Ramos (cell line): Measurements from ENCODE around the gene TTC7B.
"Not testable (repeated sequence)": the region's sequence is repeated elsewhere in the genome, so short reads cannot be mapped to it uniquely, and the experiment has no call there.

Experiments used
- in situ Hi-C: fragments of 300-500 bp; cut with MboI; formaldehyde crosslinking; loops from one replicate; pipeline ENCODE4 v1.14.3; 2022; ENCODE audit warnings: low sequenced_read_pairs; ENCODE audit not compliant: unreplicated experiment

Gene TTC7B

GRCh38 chr14:90544566-90544965, 271.7 kb downstream of the TTC7B start:
- in situ Hi-C loops = no loop called here

DNA sequence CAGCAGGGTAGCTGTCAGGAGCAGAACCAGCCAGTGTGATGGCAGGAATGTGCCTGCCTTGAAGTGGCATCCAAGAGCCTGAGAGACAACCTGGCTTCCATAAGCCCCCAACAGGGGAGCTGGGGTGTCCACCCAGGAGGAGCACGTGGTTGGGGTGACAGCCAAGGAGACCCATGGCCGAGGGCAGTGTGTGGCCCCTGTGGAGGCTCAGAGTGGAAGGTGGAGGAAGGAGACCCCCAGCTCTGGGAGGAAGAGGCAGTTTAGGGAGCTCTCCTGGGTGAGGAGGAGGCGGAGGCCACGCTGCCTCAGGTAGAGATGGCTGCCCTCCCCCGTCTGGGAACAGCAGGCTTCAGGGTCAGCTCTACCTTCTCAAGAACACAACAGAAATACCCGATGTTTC, 272.4 kb downstream of the TTC7B start:
- in situ Hi-C loops = no loop called here

DNA sequence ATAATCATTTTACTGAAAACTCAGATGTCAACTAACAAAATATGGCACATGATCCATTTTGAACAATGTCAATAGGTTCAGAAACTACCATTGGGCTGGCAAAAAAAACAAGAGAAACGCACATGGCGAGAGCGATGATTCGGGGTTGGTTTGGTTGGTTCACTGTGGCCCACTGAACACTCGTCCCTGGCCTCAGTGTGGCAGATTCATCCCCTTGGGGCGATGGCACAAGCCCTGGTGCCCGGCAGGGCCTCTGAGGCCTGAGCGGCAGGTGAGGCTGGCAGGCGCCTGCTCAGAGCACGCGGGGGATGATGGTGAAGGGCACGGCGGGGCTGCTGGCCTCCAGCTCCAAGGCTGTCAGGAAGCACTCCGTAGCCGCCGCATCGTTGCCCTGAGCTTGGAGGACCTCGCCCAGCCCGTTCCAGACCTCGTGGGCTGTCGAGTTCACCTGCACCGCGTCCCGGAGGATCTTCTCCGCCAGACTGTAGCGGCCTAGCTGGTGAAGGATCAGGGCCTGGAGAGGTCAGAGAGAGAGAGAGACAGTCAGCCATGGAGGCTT, 275.1 kb downstream of the TTC7B start:
- in situ Hi-C loops = no loop called here

DNA sequence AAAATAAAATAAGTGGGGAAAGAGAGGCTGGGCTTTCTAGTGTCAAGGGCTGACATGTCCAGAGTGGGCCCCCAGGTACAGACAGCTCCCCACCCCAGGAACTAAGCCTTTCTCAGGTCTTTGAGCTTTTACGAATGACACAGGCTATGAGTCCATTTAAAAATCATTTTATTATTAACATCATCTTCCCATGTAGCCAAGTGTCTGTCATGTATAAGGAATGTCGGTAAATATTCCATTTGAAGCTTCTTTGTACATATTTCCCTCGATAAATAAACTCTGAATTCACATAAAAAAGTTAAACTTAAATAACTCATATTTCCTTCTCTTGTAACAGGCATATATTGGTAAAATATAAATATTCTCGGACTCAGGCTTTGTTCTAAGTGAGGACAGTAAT, 275.8 kb downstream of the TTC7B start:
- in situ Hi-C loops = no loop called here

DNA sequence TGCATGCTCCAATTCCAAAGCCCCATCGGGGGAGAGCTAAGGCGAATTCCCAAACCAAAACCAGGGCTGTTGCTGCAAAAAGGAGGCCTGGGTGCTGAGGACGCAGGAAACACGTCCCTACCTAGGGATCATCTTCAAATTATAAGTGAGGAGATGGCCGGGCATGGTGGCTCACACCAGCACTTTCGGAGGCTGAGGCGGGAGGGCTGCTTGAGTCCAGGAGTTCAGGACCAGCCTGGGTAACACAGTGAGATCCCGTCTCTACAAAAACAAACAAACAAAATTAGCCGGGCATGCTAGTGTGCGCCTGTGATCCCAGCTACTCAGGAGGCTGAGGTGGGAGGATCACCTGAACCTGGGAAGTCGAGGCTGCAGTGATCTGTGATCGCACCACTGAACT, 276.2 kb downstream of the TTC7B start:
- in situ Hi-C loops = no loop called here

DNA sequence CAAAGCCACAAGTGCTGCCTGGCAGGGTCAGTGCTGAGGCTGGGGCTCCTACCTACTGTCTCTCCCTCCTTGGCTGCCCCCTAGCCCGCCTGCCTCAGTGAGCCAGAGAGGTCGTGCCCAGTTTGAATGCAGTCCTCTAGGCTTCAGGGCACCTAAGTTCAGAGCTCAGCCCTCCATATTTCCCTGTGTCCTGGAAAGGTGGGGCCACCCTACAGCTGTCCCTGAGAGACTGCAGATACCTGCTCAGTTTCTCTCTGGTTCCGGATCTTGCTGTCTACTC, 276.8 kb downstream of the TTC7B start:
- in situ Hi-C loops = no loop called here

DNA sequence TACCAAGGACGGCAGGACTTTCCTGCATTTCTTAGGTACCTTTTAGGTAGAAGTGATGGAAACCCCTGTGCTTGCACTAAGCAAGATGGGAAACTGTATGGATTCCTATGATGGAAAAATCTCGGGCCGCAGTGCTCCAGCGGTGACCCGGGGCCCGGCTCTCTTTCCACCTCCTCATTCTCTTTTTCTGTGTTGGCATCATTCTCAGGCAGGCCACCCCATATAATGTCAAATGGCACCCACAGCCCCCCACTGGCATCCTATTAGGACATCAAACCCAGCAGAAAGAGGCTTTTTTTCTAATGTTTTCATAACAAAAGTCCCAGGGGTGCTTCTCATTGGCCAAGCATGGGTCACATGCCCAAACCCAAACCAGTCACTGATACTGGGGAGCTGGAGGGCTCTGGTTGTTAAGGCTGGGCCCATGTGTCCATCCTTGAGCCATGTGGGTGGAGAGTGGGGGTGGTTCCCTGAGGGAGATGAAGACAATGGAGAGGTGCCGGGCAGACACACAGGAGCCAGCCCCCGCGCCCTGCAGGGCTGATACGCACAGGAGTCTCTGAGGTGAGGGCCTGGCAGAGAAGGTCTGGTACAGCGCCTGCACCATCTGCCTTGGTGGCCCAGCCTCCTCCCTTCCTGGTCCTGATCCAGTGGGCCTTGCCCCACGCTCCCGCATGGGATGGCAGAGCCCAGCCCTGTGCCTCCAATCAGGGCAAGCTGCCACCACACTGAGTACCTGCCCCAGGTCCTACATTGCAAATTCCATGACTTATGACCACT, 277.3 kb downstream of the TTC7B start:
- in situ Hi-C loops = no loop called here

GRCh38 chr14:90538095-90538494, 278.1 kb downstream of the TTC7B start:
- in situ Hi-C loops = no loop called here

GRCh38 chr14:90536511-90537191, 279.6 kb downstream of the TTC7B start:
- in situ Hi-C loops = no loop called here

DNA sequence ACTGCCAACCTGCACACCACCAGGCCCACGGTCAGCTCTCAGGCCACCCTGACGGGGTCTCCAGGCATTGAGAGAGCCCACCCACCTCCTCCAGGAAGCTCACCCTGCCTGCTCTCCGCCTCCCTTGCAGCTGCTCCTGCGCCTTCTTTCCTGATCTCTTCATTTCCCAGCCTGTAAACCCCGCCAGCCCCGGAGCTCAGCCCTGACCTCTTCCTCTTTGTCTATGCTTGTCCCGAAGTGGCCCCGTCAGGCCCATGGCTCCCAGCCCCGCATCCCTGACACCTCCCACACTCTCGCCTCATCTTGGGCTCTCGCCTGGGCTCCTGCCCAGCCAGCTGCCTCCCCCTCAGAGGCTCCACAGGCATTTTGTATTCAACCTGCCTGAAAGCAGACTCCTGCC, 280.1 kb downstream of the TTC7B start:
- in situ Hi-C loops = no loop called here

- in situ Hi-C loops = no loop called here
These were observed 280.6 kb downstream of the TTC7B start for GRCh38 chr14:90535556-90536090.

DNA sequence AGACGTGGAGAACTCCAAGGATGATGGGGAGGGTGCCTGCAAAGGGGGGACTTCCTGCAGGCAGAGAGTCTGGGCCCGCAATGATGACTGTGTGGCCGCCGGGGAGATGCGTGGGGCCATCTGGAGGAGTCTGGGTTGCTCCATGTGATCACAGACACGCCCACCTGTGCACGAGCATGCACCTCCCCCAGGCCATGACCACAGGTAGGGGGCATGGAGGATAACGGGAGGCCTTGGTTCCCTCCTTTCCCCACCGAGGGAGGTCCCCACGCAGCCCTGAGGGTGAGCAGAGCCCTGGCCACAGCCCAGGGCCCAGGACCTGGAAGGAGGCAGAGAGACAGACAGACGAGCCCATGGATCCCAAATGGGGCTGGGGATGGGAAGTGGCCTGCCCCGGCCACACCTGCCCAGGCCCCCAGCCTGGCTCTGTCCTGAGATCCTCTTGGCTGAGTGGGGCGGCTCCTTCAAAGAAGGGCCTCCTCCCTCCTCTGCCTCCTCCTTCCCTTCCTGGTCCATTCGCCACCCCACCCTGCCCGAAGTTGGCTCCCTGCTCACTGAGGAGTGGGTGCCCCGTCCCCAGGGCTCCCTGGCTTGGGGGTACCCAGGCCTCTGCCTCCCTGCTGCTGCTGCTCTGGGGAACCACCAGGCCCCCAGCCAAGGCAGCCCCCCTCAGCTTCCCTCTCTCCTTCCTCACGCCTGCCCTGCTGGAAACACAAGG, 281.2 kb downstream of the TTC7B start:
- in situ Hi-C loops = no loop called here

DNA sequence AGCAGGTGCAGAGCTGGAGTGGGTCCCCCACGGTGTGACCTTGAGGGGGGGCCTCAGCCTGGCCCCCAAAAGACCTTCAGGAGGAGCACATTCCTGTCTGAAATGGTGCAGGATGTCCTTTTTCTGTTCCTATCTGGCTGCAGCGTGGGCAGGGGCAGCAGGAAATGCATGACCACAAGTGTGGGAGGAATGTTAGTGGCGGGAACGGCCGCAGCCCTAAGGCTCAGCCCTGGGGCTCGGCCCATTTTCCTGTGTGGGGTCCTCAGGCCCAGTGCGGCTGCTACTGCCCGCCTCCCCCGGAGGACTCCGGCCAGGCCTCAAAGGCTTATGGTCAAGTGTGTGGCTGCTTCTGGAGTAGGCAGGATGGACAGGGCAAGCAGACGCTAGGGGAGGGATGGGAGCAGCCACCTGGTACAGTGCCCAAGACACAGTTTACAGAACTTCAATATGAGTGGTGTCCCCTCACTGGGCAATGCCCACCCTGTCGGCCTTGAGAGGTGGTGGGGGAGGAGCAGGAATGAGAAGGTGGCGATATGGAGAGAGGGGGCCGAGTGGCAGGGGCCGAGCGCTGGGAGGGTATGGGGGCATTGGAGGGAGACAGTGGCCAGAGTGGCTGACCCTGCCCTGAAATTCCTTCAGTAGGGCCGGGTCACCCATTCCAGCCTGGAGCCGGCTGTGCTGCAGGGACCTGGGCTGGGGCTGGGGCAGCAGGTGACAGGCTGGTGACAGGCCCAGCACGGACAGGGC, 282.0 kb downstream of the TTC7B start:
- in situ Hi-C loops = no loop called here

GRCh38 chr14:90533591-90534021, 282.6 kb downstream of the TTC7B start:
- in situ Hi-C loops = no loop called here

GRCh38 chr14:90532826-90533525, 283.3 kb downstream of the TTC7B start:
- in situ Hi-C loops = no loop called here

- in situ Hi-C loops = no loop called here
These were observed 284.7 kb downstream of the TTC7B start for GRCh38 chr14:90531497-90531896.

DNA sequence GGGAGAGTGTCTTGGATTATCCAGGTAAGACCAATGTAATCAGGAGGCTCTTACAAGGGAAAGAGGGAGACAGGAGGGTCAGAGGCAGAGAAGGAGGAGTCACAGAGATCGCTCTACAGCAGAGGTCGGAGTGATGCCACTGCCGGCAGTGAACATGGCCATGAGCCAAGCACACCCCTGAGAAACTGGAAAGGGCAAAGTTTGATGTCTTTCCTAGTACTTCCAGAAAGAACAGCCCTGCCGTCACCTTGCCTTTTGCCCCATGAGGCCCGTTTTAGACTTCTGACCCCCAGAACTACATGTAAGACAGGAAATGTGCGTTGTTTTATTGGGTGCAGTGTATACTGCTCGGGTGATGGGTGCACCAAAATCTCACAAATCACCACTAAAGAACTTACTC, 285.7 kb downstream of the TTC7B start:
- in situ Hi-C loops = no loop called here

DNA sequence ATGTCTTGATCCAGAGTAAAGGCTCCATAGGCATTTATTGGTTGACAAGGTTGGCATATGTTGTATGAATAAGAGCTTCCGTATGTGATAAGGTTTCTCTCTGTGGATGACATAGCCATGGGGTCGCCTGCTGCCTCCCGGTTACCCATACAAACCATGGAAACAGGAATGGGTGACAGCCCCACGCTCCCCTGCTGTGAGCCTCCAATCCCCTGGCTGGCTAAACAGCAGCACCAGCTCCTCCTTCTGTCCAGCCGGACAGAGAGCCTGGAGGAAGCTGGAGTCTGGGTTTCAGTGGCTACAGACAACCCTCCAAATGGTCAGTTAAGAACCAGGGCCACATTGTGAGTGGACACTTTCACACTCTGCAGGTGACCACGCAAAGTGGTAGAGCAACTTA, 288.3 kb downstream of the TTC7B start:
- in situ Hi-C loops = no loop called here

GRCh38 chr14:90526536-90526935, 289.7 kb downstream of the TTC7B start:
- in situ Hi-C loops = not testable (repeated sequence)
